ENCODE measurements around the gene PMM1. TPM values are rescaled to one million over a fixed set of nuclear protein-coding genes. Genes with fewer than 3 reads are reported as not detected.

Gene PMM1
- polyA plus RNA-seq, 2 of the 4 experiments (the other 2 are of a cell fraction), result 23.5 to 28.7 TPM

GRCh38 chr22:41578818-41579217 is 10.8 kb downstream of the PMM1 start:
- no peak for FAIRE-seq
- ChIA-PET POLR2A (interaction anchor here (2.4 kb wide), 1 partner anchor 11 kb away, joined by 12 read pairs; the partner anchor contains the start of gene PMM1), CTCF (interaction anchor here (0.9 to 4.6 kb wide), 7 partner anchors 10 to 88 kb away, joined by 3 to 17 read pairs (median 5); partner anchors contain the start of genes PMM1 and POLR3H)
- no peak overlapping the region for H3K4me3 ChIP-seq
- H3K27ac ChIP-seq, result no peak overlapping the region
- ATAC-seq, result no peak
- no peak overlapping the region for H3K4me2 ChIP-seq
- no peaks in the 10 kb centered on the region for H3K4me1 ChIP-seq
- TF ChIP-seq, protein P1, sequence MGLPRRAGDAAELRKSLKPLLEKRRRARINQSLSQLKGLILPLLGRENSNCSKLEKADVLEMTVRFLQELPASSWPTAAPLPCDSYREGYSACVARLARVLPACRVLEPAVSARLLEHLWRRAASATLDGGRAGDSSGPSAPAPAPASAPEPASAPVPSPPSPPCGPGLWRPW (IDR thresholded peaks at IDR 0.05), result no peak
- TF ChIP-seq, protein P2, sequence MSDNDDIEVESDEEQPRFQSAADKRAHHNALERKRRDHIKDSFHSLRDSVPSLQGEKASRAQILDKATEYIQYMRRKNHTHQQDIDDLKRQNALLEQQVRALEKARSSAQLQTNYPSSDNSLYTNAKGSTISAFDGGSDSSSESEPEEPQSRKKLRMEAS (IDR thresholded peaks at IDR 0.05), result no peak
- TF ChIP-seq POLR2AphosphoS2 (conservative IDR thresholded peaks at IDR 0.05; ENCODE audit: low read length) (no peak), CEBPB (IDR thresholded peaks at IDR 0.05) (no peak), FOSL2 (IDR thresholded peaks at IDR 0.05) (no peak), FOSL2 (CRISPR knock-in tag; IDR thresholded peaks at IDR 0.05) (no peak), CHD4 (IDR thresholded peaks at IDR 0.05; ENCODE audit: borderline replicate concordance) (no peak), TFCP2L1 (CRISPR knock-in tag; IDR thresholded peaks at IDR 0.05) (no peak), POLR2A (IDR thresholded peaks at IDR 0.05; ENCODE audit: low read length) (no peak), RARB (CRISPR knock-in tag; IDR thresholded peaks at IDR 0.05) (no peak), PHF8 (IDR thresholded peaks at IDR 0.05; ENCODE audit: borderline replicate concordance, low read depth) (no peak), KDM5A (IDR thresholded peaks at IDR 0.05) (no peak), SMC3 (IDR thresholded peaks at IDR 0.05) (no peak), HOXB13 (CRISPR knock-in tag; IDR thresholded peaks at IDR 0.05; ENCODE audit: low read depth) (no peak)
- TF ChIP-seq, protein P3, sequence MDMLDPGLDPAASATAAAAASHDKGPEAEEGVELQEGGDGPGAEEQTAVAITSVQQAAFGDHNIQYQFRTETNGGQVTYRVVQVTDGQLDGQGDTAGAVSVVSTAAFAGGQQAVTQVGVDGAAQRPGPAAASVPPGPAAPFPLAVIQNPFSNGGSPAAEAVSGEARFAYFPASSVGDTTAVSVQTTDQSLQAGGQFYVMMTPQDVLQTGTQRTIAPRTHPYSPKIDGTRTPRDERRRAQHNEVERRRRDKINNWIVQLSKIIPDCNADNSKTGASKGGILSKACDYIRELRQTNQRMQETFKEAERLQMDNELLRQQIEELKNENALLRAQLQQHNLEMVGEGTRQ (IDR thresholded peaks at IDR 0.05), result no peak
- no peaks in the 10 kb centered on the region for H3K9me3 ChIP-seq
- DNase-seq (ENCODE audit: low read depth in 1 of 2, low spot score in 1 of 2), result no peak
- WGBS (ENCODE audit: missing lambda C conversion rate), result 98% methylated on average over 6 of the region's 9 CpGs

- Histone ChIP-seq H3K4me3 (no peak overlapping the region), H3K4me2 (no peak overlapping the region), H3K9me3 (no peaks in the 10 kb centered on the region), H3K4me1 (no peaks in the 10 kb centered on the region), H3K27ac (no peak overlapping the region)
- no peak for DNase-seq (ENCODE audit: low read depth in 1 of 2, low spot score in 1 of 2)
- TF ChIP-seq RAD21 (conservative IDR thresholded peaks at IDR 0.05 in 1 of 2, IDR thresholded peaks at IDR 0.05 in 1 of 2) (no peak), EHF (CRISPR knock-in tag; IDR thresholded peaks at IDR 0.05) (no peak), CEBPB (IDR thresholded peaks at IDR 0.05) (no peak), HMGXB4 (CRISPR knock-in tag; IDR thresholded peaks at IDR 0.05; ENCODE audit: borderline replicate concordance) (no peak), ZFP36 (IDR thresholded peaks at IDR 0.05; ENCODE audit: borderline replicate concordance, partially characterized antibody) (no peak), NR3C1 (IDR thresholded peaks at IDR 0.05) (no peak), RNF2 (IDR thresholded peaks at IDR 0.05; ENCODE audit: borderline replicate concordance, low read depth) (no peak), MAZ (IDR thresholded peaks at IDR 0.05; ENCODE audit: borderline replicate concordance, low read depth, low read length) (no peak), EHMT2 (IDR thresholded peaks at IDR 0.05; ENCODE audit: low read depth) (no peak), NFE2L2 (conservative IDR thresholded peaks at IDR 0.05; ENCODE audit: low read length) (no peak), SREBF2 (IDR thresholded peaks at IDR 0.05) (no peak), FOXS1 (CRISPR knock-in tag; IDR thresholded peaks at IDR 0.05) (no peak), HOXB13 (CRISPR knock-in tag; IDR thresholded peaks at IDR 0.05; ENCODE audit: low read depth) (no peak)
- 88% methylated on average over 8 of the region's 8 CpGs for WGBS (ENCODE audit: missing lambda C conversion rate)
- no peak for ATAC-seq
- no peak for FAIRE-seq
- CTCF ChIA-PET, result interaction anchor here (0.7 to 2.9 kb wide), 9 partner anchors 8 to 34 kb away, joined by 3 to 12 read pairs (median 5); partner anchors contain the start of gene POLR3H
- POLR2A ChIA-PET, result interaction anchor here (2.4 kb wide), 1 partner anchor 12 kb away, joined by 12 read pairs; the partner anchor contains the start of gene PMM1
These were observed 11.5 kb downstream of the PMM1 start for GRCh38 chr22:41578114-41578513.
